ENCODE measurements around the gene ZNF525. TPM values are rescaled to one million over a fixed set of nuclear protein-coding genes. Genes with fewer than 3 reads are reported as not detected.
A peak's percentile ranks its signal among the peaks of the same experiment; 100 is the strongest.
"Not testable (repeated sequence)": the region's sequence is repeated elsewhere in the genome, so short reads cannot be mapped to it uniquely, and the experiment has no call there.

The ZNF525 gene
- total RNA-seq, 1 donor from 2014 or later: 31.8 TPM

DNA sequence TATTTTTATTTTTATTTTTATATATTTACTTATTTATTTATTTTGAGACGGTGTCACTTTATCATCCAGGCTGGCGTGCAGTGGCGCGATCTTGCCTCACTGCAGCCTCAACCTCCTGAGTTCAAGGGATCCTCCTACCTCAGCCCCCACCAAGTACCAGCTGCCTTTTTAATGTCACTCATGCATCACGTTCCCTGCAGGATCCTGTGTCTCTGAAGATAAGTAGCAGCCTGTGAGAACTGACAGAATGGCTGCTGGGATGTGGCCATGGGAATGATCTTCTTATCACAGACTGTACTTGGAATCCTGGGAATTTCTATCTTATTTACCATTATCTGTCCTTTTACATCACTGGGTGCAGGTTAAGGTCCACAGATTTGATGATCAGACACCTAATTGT, 57.0 kb downstream of the ZNF525 start:
- no peak for TF ChIP-seq EZH2 (IDR thresholded peaks at IDR 0.05)
- TF ChIP-seq EZH2phosphoT487 (IDR thresholded peaks at IDR 0.05): no peak
- no peak for TF ChIP-seq CTCF (IDR thresholded peaks at IDR 0.05)
- Mint-ChIP-seq H3K27ac (no peak overlapping the region), H3K36me3 (no peaks in the 10 kb centered on the region), H3K4me3 (no peak overlapping the region), H3K27me3 (ENCODE audit: insufficient read depth, low read depth) (no peaks in the 10 kb centered on the region), H3K9me3 (peaks cover 5% of the 10 kb centered on the region), H3K4me1 (no peaks in the 10 kb centered on the region)
- no peaks in the 10 kb centered on the region for H3K9me3 ChIP-seq (ENCODE audit: low read depth)
- no peaks in the 10 kb centered on the region for H3K79me2 ChIP-seq (ENCODE audit: low read depth)
- H3F3A ChIP-seq (ENCODE audit: low read depth): no peaks in the 10 kb centered on the region
- H2AFZ ChIP-seq (replicated peaks): no peak overlapping the region
- no peaks in the 10 kb centered on the region for H3K27me3 ChIP-seq
- no peak overlapping the region for H3K4me3 ChIP-seq
- no peaks in the 10 kb centered on the region for H3K4me1 ChIP-seq
- DNase-seq (ENCODE audit: low spot score): no peak
- H3K9ac ChIP-seq: no peak overlapping the region
- no peaks in the 10 kb centered on the region for H3K36me3 ChIP-seq
- H3K27ac ChIP-seq: no peak overlapping the region
- no peaks in the 10 kb centered on the region for H4K20me1 ChIP-seq (ENCODE audit: low read depth)
- no peak overlapping the region for H3K4me2 ChIP-seq

GRCh38 chr19:53423074-53423473, 57.6 kb downstream of the ZNF525 start:
- H3K36me3 ChIP-seq; H3K9me3 Mint-ChIP-seq; H3K4me3 ChIP-seq; H3K9ac ChIP-seq; H3F3A ChIP-seq (ENCODE audit: low read depth); H3K4me2 ChIP-seq; DNase-seq (ENCODE audit: low spot score); H3K27me3 ChIP-seq; H3K27me3 Mint-ChIP-seq (ENCODE audit: insufficient read depth, low read depth); H2AFZ ChIP-seq (replicated peaks); H3K27ac Mint-ChIP-seq; H3K4me3 Mint-ChIP-seq; H3K4me1 ChIP-seq; H4K20me1 ChIP-seq (ENCODE audit: low read depth); H3K27ac ChIP-seq; H3K4me1 Mint-ChIP-seq; H3K9me3 ChIP-seq (ENCODE audit: low read depth); H3K36me3 Mint-ChIP-seq; H3K79me2 ChIP-seq (ENCODE audit: low read depth): not testable (repeated sequence)

GRCh38 chr19:53423680-53424079, 58.2 kb downstream of the ZNF525 start:
- H3K36me3 ChIP-seq; H3K4me1 Mint-ChIP-seq; H3K27ac Mint-ChIP-seq; H3K27ac ChIP-seq; H3K4me3 ChIP-seq; H3K4me1 ChIP-seq; H2AFZ ChIP-seq (replicated peaks); H3K27me3 ChIP-seq; H3F3A ChIP-seq (ENCODE audit: low read depth); H3K4me3 Mint-ChIP-seq; H3K27me3 Mint-ChIP-seq (ENCODE audit: insufficient read depth, low read depth); H3K36me3 Mint-ChIP-seq; H3K9me3 Mint-ChIP-seq; H3K9me3 ChIP-seq (ENCODE audit: low read depth); H3K79me2 ChIP-seq (ENCODE audit: low read depth); H3K4me2 ChIP-seq; H3K9ac ChIP-seq; H4K20me1 ChIP-seq (ENCODE audit: low read depth): not testable (repeated sequence)
- TF ChIP-seq CTCF (IDR thresholded peaks at IDR 0.05): peak; percentile 33
- peak; percentile 43 for DNase-seq (ENCODE audit: low spot score)

DNA sequence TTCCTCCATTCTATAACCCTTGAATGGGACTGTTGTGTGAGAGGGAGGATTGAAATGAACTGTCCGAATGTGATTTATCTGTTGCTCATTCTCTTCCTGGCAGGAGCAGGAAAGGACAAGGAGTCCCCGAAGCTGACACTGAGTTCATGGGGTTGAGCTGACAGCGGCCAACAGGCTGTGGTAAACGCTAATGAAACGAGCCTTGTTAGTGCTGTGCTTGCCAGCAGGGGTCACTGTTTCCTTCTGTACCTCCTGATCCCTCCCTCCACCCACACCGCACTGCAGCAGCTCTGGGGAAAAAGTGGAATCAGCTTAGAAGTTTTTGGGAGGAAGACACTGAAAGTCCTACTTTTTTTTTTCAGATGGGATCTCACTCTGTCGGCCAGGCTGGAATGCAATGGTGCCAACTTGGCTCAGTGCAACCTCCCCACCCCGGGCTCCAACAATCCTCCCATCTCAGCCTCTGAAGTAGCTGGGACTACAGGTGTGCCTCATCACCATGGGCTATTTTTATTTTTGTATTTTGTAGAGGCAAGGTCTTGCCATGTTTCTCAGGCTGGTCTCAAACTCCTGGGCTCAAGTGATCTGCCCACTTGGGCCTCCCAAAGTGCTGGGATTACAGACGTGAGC, 59.6 kb downstream of the ZNF525 start:
- H3K27ac ChIP-seq: no peak overlapping the region
- H3K4me3 Mint-ChIP-seq: no peak overlapping the region
- H4K20me1 ChIP-seq (ENCODE audit: low read depth): no peaks in the 10 kb centered on the region
- DNase-seq (ENCODE audit: low spot score): peak; percentile 86
- H3K9ac ChIP-seq: no peak overlapping the region
- no peak overlapping the region for H3K4me3 ChIP-seq
- H3K4me1 Mint-ChIP-seq: no peaks in the 10 kb centered on the region
- no peaks in the 10 kb centered on the region for H3K27me3 ChIP-seq
- no peak for TF ChIP-seq EZH2phosphoT487 (IDR thresholded peaks at IDR 0.05)
- TF ChIP-seq CTCF (IDR thresholded peaks at IDR 0.05): peak; percentile 81
- H3K4me2 ChIP-seq: no peak overlapping the region
- H3K27me3 Mint-ChIP-seq (ENCODE audit: insufficient read depth, low read depth): no peaks in the 10 kb centered on the region
- H3K79me2 ChIP-seq (ENCODE audit: low read depth): no peaks in the 10 kb centered on the region
- no peaks in the 10 kb centered on the region for H3K9me3 ChIP-seq (ENCODE audit: low read depth)
- no peak overlapping the region for H2AFZ ChIP-seq (replicated peaks)
- H3F3A ChIP-seq (ENCODE audit: low read depth): no peaks in the 10 kb centered on the region
- no peaks in the 10 kb centered on the region for H3K9me3 Mint-ChIP-seq
- H3K36me3 ChIP-seq: no peaks in the 10 kb centered on the region
- H3K27ac Mint-ChIP-seq: no peak overlapping the region
- no peaks in the 10 kb centered on the region for H3K4me1 ChIP-seq
- H3K36me3 Mint-ChIP-seq: no peaks in the 10 kb centered on the region
